ENCODE measurements around the gene ZNF804B. TPM values are rescaled to one million over a fixed set of nuclear protein-coding genes. Genes with fewer than 3 reads are reported as not detected.

ZNF804B gene
- total RNA-seq, 2 experiments from 2014 or later = not detected

DNA sequence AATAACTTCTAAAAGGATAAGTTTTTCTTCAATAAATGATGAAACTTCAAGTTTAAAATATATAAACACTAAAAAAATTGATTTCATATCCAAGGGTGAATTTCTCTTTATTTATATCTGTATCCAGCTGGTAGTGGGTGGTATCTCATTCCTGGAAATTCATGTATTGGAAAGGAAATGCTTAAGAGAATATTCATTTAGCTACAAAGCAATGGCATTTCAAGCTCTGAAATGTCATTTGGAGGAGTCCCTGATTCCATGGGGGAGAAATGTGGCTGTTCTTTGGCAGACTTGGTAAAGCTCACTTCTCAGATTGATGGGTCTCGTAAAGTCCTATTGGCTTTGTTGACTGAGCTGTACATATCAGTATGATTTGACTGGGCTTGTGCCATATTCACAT is 192.3 kb downstream of the ZNF804B start:
- no peaks in the 10 kb centered on the region for H3K4me1 ChIP-seq (ENCODE audit: insufficient read depth, low read length, poor library complexity, severe bottlenecking)
- CTCF ChIA-PET (ENCODE audit: unreplicated experiment) = no interaction called here
- no TSS peak for BruUV-seq (replicated peaks)
- no peak for TF ChIP-seq EZH2phosphoT487 (IDR thresholded peaks at IDR 0.05; ENCODE audit: borderline replicate concordance, low read depth, low read length)
- TF ChIP-seq, protein P1, sequence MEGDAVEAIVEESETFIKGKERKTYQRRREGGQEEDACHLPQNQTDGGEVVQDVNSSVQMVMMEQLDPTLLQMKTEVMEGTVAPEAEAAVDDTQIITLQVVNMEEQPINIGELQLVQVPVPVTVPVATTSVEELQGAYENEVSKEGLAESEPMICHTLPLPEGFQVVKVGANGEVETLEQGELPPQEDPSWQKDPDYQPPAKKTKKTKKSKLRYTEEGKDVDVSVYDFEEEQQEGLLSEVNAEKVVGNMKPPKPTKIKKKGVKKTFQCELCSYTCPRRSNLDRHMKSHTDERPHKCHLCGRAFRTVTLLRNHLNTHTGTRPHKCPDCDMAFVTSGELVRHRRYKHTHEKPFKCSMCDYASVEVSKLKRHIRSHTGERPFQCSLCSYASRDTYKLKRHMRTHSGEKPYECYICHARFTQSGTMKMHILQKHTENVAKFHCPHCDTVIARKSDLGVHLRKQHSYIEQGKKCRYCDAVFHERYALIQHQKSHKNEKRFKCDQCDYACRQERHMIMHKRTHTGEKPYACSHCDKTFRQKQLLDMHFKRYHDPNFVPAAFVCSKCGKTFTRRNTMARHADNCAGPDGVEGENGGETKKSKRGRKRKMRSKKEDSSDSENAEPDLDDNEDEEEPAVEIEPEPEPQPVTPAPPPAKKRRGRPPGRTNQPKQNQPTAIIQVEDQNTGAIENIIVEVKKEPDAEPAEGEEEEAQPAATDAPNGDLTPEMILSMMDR (conservative IDR thresholded peaks at IDR 0.05; ENCODE audit: low read length) = no peak
- no peaks in the 10 kb centered on the region for H3K79me2 ChIP-seq (ENCODE audit: insufficient read depth, low read depth, low read length)
- no peaks in the 10 kb centered on the region for H3K9me3 ChIP-seq (ENCODE audit: low read length)
- H3K36me3 ChIP-seq (ENCODE audit: insufficient read depth, low read length) = no peaks in the 10 kb centered on the region
- no peak overlapping the region for H3K27ac ChIP-seq (ENCODE audit: low read depth, low read length, poor library complexity, severe bottlenecking)
- POLR2A ChIA-PET = no interaction called here
- no peak for DNase-seq (ENCODE audit: low spot score)
- no peak overlapping the region for H3K4me3 ChIP-seq (ENCODE audit: low read depth, low read length, poor library complexity, severe bottlenecking)
- no peaks in the 10 kb centered on the region for H3K9me2 ChIP-seq (ENCODE audit: insufficient read depth, low read length)
- no peak overlapping the region for H2AFZ ChIP-seq (ENCODE audit: low read length)
- intact Hi-C loops (cut with micrococcal nuclease; ENCODE audit: unreplicated experiment) = no loop called here
- H3K4me2 ChIP-seq (ENCODE audit: low read length) = no peak overlapping the region
- no peaks in the 10 kb centered on the region for H4K20me1 ChIP-seq (ENCODE audit: insufficient read depth, low read length)

DNA sequence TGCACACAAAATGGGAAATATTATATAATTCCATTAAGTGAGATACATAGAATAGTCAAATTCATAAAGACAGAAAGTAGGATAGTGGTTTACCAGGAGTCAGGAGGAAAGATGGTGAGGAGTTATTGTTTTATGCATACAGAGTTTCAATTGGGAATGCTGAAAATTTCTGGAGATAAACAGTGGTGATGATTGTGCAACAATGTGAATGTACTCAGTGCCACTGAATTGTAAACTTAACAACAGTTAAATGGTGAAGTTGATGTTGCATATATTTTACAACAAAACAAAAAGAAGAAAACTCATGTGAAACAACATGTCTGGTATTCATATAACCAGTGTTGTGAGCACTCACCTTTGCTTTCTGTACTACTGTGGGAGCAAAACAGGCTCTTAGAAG is 204.9 kb downstream of the ZNF804B start:
- intact Hi-C loops (cut with micrococcal nuclease; ENCODE audit: unreplicated experiment) = no loop called here
- Histone ChIP-seq H3K9me2 (ENCODE audit: insufficient read depth, low read length) (no peaks in the 10 kb centered on the region), H4K20me1 (ENCODE audit: insufficient read depth, low read length) (no peaks in the 10 kb centered on the region), H3K27ac (ENCODE audit: low read depth, low read length, poor library complexity, severe bottlenecking) (no peak overlapping the region), H3K4me2 (ENCODE audit: low read length) (no peak overlapping the region), H3K4me3 (ENCODE audit: low read depth, low read length, poor library complexity, severe bottlenecking) (no peak overlapping the region), H3K9me3 (ENCODE audit: low read length) (no peaks in the 10 kb centered on the region), H3K4me1 (ENCODE audit: insufficient read depth, low read length, poor library complexity, severe bottlenecking) (no peaks in the 10 kb centered on the region), H3K79me2 (ENCODE audit: insufficient read depth, low read depth, low read length) (no peaks in the 10 kb centered on the region), H3K36me3 (ENCODE audit: insufficient read depth, low read length) (no peaks in the 10 kb centered on the region), H2AFZ (ENCODE audit: low read length) (no peak overlapping the region)
- TF ChIP-seq, protein P1 (conservative IDR thresholded peaks at IDR 0.05; ENCODE audit: low read length) = no peak
- no peak for TF ChIP-seq EZH2phosphoT487 (IDR thresholded peaks at IDR 0.05; ENCODE audit: borderline replicate concordance, low read depth, low read length)
- BruUV-seq (replicated peaks) = no TSS peak
- DNase-seq (ENCODE audit: low spot score) = no peak
- CTCF ChIA-PET (ENCODE audit: unreplicated experiment) = no interaction called here
- POLR2A ChIA-PET = no interaction called here

DNA sequence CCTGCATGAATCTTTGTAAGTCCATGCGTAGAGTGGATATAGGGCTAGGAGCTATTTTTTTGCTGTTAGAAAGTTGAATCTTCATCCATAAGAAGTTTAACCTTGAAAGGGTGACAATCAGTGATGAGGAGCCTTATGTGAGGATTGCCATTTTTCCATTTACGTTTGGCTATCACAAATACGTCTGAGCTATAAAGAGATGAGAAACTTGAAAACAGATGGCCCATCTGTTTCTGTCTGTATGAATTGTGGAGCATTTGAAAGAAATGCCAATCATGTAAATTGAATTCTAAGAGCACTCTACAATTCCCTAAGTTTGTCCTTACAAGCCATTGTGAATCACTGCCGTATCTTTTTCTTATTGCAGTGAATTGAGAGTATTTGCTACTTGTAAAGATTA is 205.9 kb downstream of the ZNF804B start:
- Histone ChIP-seq H4K20me1 (ENCODE audit: insufficient read depth, low read length) (no peaks in the 10 kb centered on the region), H3K79me2 (ENCODE audit: insufficient read depth, low read depth, low read length) (no peaks in the 10 kb centered on the region), H3K4me1 (ENCODE audit: insufficient read depth, low read length, poor library complexity, severe bottlenecking) (no peaks in the 10 kb centered on the region), H3K9me2 (ENCODE audit: insufficient read depth, low read length) (no peaks in the 10 kb centered on the region), H3K4me2 (ENCODE audit: low read length) (no peak overlapping the region), H3K4me3 (ENCODE audit: low read depth, low read length, poor library complexity, severe bottlenecking) (no peak overlapping the region), H3K36me3 (ENCODE audit: insufficient read depth, low read length) (no peaks in the 10 kb centered on the region), H3K9me3 (ENCODE audit: low read length) (no peaks in the 10 kb centered on the region), H3K27ac (ENCODE audit: low read depth, low read length, poor library complexity, severe bottlenecking) (no peak overlapping the region), H2AFZ (ENCODE audit: low read length) (no peak overlapping the region)
- intact Hi-C loops (cut with micrococcal nuclease; ENCODE audit: unreplicated experiment) = no loop called here
- DNase-seq (ENCODE audit: low spot score) = no peak
- BruUV-seq (replicated peaks) = no TSS peak
- TF ChIP-seq EZH2phosphoT487 (IDR thresholded peaks at IDR 0.05; ENCODE audit: borderline replicate concordance, low read depth, low read length) = no peak
- TF ChIP-seq, protein P1 (conservative IDR thresholded peaks at IDR 0.05; ENCODE audit: low read length) = no peak
- ChIA-PET POLR2A (no interaction called here), CTCF (ENCODE audit: unreplicated experiment) (no interaction called here)

All from OCI-LY7 (cell line).